Retinal pigment epithelial cell (primary cell): Measurements from ENCODE around the gene GPC3.

Source experiments
- DNase-seq: peaks from one replicate; pipeline ENCODE4 v3.0.0-alpha.2; 2010; ENCODE audit warnings: low read depth
- H3K4me3 ChIP-seq: 2 replicates; pipeline ENCODE4 v1.5.1; 2011; ENCODE audit warnings: mild to moderate bottlenecking, low read length, control low read depth, moderate library complexity
- CTCF ChIP-seq: conservative IDR thresholded peaks from 2 replicates; pipeline ENCODE4 v1.5.1; 2011; ENCODE audit warnings: low read depth, low read length, control low read depth, inconsistent platforms

The GPC3 gene

GRCh38 chrX:133655275-133656265, 329.8 kb downstream of the GPC3 start:
- no peak for TF ChIP-seq CTCF
- DNase-seq = no peak
- H3K4me3 ChIP-seq = no peak overlapping the region

- H3K4me3 ChIP-seq = no peak overlapping the region
- TF ChIP-seq CTCF = no peak
- no peak for DNase-seq
These were observed 330.6 kb downstream of the GPC3 start for GRCh38 chrX:133654811-133655210.

- DNase-seq = no peak
- H3K4me3 ChIP-seq = no peak overlapping the region
- TF ChIP-seq CTCF = no peak
These were observed 332.0 kb downstream of the GPC3 start for GRCh38 chrX:133653358-133653757.

- DNase-seq = no peak
- TF ChIP-seq CTCF = no peak
- no peak overlapping the region for H3K4me3 ChIP-seq
These were observed 333.2 kb downstream of the GPC3 start for GRCh38 chrX:133652185-133652584.

DNA sequence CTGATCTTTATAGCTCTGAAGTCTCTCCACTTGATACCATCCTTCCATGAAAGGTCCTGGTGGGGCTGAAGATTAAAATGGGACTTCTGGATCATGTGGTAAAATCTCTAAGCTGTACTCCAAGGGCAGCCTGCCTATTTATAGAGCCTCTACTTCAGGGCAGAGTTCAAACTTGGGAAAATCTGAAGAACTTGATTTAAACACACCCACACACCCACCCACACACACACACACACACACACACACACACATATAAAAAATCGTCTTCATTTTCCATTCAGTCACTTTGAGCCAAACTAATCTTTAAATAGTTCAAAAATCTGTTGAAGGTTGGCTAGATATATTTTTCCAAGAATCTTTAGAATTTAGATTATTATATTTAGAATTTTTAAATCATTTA, 335.2 kb downstream of the GPC3 start:
- DNase-seq = no peak
- TF ChIP-seq CTCF = no peak
- H3K4me3 ChIP-seq = no peak overlapping the region

DNA sequence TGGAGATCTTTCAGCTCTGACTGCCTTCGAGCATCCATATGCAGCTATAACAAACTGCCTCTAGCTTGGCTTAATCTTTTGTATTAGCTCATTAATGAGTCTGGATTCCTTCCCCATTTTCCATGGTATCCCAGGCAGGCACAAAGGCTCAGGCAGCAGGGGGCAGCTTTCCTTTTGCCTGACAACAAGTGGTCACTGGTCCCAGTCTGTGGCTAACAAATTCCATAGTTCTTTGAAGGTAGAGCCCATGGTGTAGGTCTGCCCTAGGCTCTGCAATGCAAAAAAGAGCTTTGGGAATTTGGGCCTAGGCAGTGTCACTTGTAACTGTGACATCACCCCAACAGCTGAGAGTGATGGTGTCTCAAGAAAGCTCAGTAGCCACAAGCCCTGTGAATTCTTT, 335.7 kb downstream of the GPC3 start:
- peak; percentile 4 for TF ChIP-seq CTCF
- H3K4me3 ChIP-seq = no peak overlapping the region
- no peak for DNase-seq

GRCh38 chrX:133648594-133648993, 336.8 kb downstream of the GPC3 start:
- no peak for DNase-seq
- no peak overlapping the region for H3K4me3 ChIP-seq
- TF ChIP-seq CTCF = no peak
